SU-DHL-6 (cell line): Measurements from ENCODE around the gene CRACR2A.

Source experiments
- CTCF ChIP-seq: fragments of 200-600 bp; sonication (generic); IDR thresholded peaks from one replicate; pipeline ENCODE4 v1.5.1; 2017; ENCODE audit warnings: antibody characterized with exemption, mild to moderate bottlenecking, low read length, moderate library complexity; ENCODE audit not compliant: insufficient read depth, poor library complexity, severe bottlenecking
- EZH2phosphoT487 ChIP-seq: fragments of 200-600 bp; sonication (generic), shearing (Covaris generic); conservative IDR thresholded peaks from 2 replicates; pipeline ENCODE4 v1.6.1; 2018; ENCODE audit warnings: mild to moderate bottlenecking, antibody characterized with exemption, low read length, moderate library complexity, mixed read lengths

- no peak for TF ChIP-seq CTCF
- TF ChIP-seq EZH2phosphoT487 = no peak
Measured at GRCh38 chr12:3792623-3793288, 39.8 kb upstream of the CRACR2A start.
